SK-N-SH treated with all-trans-retinoic acid at 6 μM for 48 hours (cell line): ENCODE results near the gene STARD10.

Experiments
- CSDC2 ChIP-seq: fragments of 250-450 bp; sonication (Bioruptor Pico); IDR thresholded peaks from 2 replicates; pipeline ENCODE4 v1.5.0; 2020; ENCODE audit warnings: mild to moderate bottlenecking, moderate library complexity
- PPARA ChIP-seq: fragments of 250-450 bp; sonication (Bioruptor Pico); IDR thresholded peaks from 2 replicates; pipeline ENCODE4 v1.5.0; 2020; ENCODE audit warnings: mild to moderate bottlenecking, borderline replicate concordance
- RARB ChIP-seq: fragments of 250-450 bp; sonication (Bioruptor Pico); IDR thresholded peaks from 2 replicates; pipeline ENCODE4 v1.8.0; 2021; ENCODE audit warnings: mild to moderate bottlenecking, moderate library complexity
- ZC3H10 ChIP-seq: fragments of 250-450 bp; sonication (Bioruptor Pico); IDR thresholded peaks from 2 replicates; pipeline ENCODE4 v1.5.1; 2021; ENCODE audit warnings: mild to moderate bottlenecking, moderate library complexity
- TF ChIP-seq, protein P1 (sequence below): fragments of 250-450 bp; sonication (Bioruptor Pico); IDR thresholded peaks from 2 replicates; pipeline ENCODE4 v1.8.0; 2020; ENCODE audit warnings: mild to moderate bottlenecking, moderate library complexity, borderline replicate concordance
- TF ChIP-seq, protein P2 (sequence below): fragments of 250-450 bp; sonication (Bioruptor Pico); IDR thresholded peaks from 2 replicates; pipeline ENCODE4 v1.5.0; 2020; ENCODE audit warnings: mild to moderate bottlenecking, moderate library complexity

DNA sequence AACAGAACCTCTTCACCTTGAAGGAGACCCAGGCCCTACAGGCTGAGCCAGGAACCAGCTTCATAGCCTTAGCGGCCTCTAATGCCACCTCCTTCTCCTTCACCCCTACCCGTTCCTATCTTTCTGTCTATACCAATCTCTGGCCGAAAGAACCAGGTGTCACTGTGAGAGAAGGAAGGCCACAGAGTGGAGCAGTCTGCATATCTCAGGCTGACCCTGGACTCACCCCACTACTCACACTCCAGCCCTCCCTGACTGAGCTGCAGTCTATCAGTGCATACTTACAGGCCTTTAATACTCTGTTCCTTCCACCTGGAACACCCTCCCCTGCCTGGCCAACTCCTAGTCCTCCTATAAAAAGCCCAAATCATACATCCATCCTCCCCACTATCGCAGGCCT, 74.3 kb downstream of the STARD10 start:
- TF ChIP-seq, protein P1, sequence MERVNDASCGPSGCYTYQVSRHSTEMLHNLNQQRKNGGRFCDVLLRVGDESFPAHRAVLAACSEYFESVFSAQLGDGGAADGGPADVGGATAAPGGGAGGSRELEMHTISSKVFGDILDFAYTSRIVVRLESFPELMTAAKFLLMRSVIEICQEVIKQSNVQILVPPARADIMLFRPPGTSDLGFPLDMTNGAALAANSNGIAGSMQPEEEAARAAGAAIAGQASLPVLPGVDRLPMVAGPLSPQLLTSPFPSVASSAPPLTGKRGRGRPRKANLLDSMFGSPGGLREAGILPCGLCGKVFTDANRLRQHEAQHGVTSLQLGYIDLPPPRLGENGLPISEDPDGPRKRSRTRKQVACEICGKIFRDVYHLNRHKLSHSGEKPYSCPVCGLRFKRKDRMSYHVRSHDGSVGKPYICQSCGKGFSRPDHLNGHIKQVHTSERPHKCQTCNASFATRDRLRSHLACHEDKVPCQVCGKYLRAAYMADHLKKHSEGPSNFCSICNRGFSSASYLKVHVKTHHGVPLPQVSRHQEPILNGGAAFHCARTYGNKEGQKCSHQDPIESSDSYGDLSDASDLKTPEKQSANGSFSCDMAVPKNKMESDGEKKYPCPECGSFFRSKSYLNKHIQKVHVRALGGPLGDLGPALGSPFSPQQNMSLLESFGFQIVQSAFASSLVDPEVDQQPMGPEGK (CRISPR knock-in tag) = no peak
- TF ChIP-seq ZC3H10 (CRISPR knock-in tag) = no peak
- TF ChIP-seq, protein P2, sequence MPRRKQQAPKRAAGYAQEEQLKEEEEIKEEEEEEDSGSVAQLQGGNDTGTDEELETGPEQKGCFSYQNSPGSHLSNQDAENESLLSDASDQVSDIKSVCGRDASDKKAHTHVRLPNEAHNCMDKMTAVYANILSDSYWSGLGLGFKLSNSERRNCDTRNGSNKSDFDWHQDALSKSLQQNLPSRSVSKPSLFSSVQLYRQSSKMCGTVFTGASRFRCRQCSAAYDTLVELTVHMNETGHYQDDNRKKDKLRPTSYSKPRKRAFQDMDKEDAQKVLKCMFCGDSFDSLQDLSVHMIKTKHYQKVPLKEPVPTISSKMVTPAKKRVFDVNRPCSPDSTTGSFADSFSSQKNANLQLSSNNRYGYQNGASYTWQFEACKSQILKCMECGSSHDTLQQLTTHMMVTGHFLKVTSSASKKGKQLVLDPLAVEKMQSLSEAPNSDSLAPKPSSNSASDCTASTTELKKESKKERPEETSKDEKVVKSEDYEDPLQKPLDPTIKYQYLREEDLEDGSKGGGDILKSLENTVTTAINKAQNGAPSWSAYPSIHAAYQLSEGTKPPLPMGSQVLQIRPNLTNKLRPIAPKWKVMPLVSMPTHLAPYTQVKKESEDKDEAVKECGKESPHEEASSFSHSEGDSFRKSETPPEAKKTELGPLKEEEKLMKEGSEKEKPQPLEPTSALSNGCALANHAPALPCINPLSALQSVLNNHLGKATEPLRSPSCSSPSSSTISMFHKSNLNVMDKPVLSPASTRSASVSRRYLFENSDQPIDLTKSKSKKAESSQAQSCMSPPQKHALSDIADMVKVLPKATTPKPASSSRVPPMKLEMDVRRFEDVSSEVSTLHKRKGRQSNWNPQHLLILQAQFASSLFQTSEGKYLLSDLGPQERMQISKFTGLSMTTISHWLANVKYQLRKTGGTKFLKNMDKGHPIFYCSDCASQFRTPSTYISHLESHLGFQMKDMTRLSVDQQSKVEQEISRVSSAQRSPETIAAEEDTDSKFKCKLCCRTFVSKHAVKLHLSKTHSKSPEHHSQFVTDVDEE (CRISPR knock-in tag) = no peak
- no peak for TF ChIP-seq RARB (CRISPR knock-in tag)
- TF ChIP-seq CSDC2 (CRISPR knock-in tag) = no peak
- TF ChIP-seq PPARA = no peak
